RWPE1 (cell line): ENCODE data around the gene TNFRSF6B.

Source experiments
- CTCF ChIA-PET: fragments of 350-600 bp; sonication (Branson Sonifier 250); formaldehyde crosslinking; extraction: SDS; loops from one replicate; lab custom pipeline; 2021; lab: Yijun Ruan, JAX
- POLR2A ChIA-PET: fragments of 400-600 bp; formaldehyde crosslinking; extraction: SDS; loops from one replicate; lab custom pipeline; 2020; ENCODE audit warnings: antibody characterized with exemption; ENCODE audit not compliant: low non-redundant PET; lab: Yijun Ruan, JAX
- DNase-seq: peaks from one replicate; pipeline ENCODE4 v3.0.0; 2012; ENCODE audit warnings: low spot score
- H3K27ac ChIP-seq: fragments of 450-650 bp; 2 replicates; pipeline ENCODE4 v1.5.1; 2017
- TF ChIP-seq, protein P1 (sequence below): fragments of 450-650 bp; conservative IDR thresholded peaks from 2 replicates; pipeline ENCODE4 v1.5.1; 2017; ENCODE audit warnings: low read depth, mild to moderate bottlenecking

The TNFRSF6B gene

DNA sequence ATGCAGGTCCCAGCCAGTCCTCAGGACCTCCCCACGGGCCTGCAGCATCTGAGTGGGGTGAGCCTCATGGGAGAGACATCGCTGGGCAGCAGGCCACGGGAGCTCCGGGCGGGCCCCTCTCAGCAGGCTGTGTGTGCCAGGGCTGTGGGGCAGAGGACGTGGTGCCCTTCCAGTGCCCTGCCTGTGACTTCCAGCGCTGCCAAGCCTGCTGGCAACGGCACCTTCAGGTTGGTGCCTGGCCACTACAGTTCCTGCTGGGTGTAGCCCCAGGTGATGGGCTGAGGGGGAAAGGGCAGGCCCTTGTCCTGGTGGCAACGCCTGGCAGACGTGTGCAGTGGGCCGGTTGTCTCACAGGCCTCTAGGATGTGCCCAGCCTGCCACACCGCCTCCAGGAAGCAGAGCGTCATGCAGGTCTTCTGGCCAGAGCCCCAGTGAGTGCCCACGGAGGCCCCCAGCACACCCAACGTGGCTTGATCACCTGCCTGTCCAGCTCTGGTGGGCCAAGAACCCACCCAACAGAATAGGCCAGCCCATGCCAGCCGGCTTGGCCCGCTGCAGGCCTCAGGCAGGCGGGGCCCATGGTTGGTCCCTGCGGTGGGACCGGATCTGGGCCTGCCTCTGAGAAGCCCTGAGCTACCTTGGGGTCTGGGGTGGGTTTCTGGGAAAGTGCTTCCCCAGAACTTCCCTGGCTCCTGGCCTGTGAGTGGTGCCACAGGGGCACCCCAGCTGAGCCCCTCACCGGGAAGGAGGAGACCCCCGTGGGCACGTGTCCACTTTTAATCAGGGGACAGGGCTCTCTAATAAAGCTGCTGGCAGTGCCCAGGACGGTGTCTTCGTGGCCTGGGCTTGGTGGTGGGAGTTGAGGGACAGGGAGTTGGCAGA, 787 bp upstream of the TNFRSF6B start:
- ChIA-PET POLR2A (interaction anchor here (0.9 kb wide), 1 partner anchor 12 kb away, joined by 4 read pairs; no protein-coding TSS in a partner anchor), CTCF (interaction anchor here (0.6 to 1.8 kb wide), 2 partner anchors 10 to 61 kb away, joined by 3 to 7 read pairs; no protein-coding TSS in a partner anchor)
- DNase-seq: no peak
- TF ChIP-seq, protein P1, sequence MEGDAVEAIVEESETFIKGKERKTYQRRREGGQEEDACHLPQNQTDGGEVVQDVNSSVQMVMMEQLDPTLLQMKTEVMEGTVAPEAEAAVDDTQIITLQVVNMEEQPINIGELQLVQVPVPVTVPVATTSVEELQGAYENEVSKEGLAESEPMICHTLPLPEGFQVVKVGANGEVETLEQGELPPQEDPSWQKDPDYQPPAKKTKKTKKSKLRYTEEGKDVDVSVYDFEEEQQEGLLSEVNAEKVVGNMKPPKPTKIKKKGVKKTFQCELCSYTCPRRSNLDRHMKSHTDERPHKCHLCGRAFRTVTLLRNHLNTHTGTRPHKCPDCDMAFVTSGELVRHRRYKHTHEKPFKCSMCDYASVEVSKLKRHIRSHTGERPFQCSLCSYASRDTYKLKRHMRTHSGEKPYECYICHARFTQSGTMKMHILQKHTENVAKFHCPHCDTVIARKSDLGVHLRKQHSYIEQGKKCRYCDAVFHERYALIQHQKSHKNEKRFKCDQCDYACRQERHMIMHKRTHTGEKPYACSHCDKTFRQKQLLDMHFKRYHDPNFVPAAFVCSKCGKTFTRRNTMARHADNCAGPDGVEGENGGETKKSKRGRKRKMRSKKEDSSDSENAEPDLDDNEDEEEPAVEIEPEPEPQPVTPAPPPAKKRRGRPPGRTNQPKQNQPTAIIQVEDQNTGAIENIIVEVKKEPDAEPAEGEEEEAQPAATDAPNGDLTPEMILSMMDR: no peak
- H3K27ac ChIP-seq: peak overlapping the region; percentile 97

DNA sequence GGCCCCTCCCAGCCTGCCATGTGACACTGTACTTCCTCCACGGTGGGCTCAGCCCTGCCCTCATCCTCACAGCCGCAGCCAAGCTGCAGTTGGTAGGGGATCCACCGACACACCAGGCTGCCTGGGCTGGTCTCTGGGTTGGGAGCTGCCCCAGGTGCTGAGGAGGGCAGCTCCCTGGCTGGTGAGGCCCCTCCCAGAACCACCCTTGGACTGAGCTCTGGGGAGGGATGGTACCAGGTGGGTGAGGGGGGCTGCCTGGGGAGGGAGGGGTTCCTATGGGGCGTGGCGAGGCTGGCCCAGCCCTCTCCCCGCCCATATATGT, 185 bp upstream of the TNFRSF6B start:
- ChIA-PET CTCF (interaction anchor here (0.6 to 1.8 kb wide), 2 partner anchors 10 to 62 kb away, joined by 3 to 7 read pairs; no protein-coding TSS in a partner anchor), POLR2A (interaction anchor here (0.9 to 1.0 kb wide), 2 partner anchors 11 to 54 kb away, joined by 4 read pairs; no protein-coding TSS in a partner anchor)
- peak; percentile 95 for DNase-seq
- TF ChIP-seq, protein P1: no peak
- peak overlapping the region; percentile 97 for H3K27ac ChIP-seq

DNA sequence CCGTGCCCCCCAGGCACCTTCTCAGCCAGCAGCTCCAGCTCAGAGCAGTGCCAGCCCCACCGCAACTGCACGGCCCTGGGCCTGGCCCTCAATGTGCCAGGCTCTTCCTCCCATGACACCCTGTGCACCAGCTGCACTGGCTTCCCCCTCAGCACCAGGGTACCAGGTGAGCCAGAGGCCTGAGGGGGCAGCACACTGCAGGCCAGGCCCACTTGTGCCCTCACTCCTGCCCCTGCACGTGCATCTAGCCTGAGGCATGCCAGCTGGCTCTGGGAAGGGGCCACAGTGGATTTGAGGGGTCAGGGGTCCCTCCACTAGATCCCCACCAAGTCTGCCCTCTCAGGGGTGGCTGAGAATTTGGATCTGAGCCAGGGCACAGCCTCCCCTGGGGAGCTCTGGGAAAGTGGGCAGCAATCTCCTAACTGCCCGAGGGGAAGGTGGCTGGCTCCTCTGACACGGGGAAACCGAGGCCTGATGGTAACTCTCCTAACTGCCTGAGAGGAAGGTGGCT, 960 bp downstream of the TNFRSF6B start:
- H3K27ac ChIP-seq: peak overlapping the region; percentile 97
- CTCF ChIA-PET: interaction anchor here (0.6 to 1.8 kb wide), 3 partner anchors 8 to 190 kb away, joined by 3 to 7 read pairs (median 7); partner anchors contain the start of gene PTK6
- TF ChIP-seq, protein P1: no peak; the same call in 1 of the 2 replicates
- POLR2A ChIA-PET: interaction anchor here (0.6 to 1.0 kb wide), 2 partner anchors 55 to 176 kb away, joined by 3 to 4 read pairs; no protein-coding TSS in a partner anchor
- peak; percentile 55 for DNase-seq

DNA sequence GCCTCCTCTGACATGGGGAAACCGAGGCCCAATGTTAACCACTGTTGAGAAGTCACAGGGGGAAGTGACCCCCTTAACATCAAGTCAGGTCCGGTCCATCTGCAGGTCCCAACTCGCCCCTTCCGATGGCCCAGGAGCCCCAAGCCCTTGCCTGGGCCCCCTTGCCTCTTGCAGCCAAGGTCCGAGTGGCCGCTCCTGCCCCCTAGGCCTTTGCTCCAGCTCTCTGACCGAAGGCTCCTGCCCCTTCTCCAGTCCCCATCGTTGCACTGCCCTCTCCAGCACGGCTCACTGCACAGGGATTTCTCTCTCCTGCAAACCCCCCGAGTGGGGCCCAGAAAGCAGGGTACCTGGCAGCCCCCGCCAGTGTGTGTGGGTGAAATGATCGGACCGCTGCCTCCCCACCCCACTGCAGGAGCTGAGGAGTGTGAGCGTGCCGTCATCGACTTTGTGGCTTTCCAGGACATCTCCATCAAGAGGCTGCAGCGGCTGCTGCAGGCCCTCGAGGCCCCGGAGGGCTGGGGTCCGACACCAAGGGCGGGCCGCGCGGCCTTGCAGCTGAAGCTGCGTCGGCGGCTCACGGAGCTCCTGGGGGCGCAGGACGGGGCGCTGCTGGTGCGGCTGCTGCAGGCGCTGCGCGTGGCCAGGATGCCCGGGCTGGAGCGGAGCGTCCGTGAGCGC, 1.6 kb downstream of the TNFRSF6B start:
- TF ChIP-seq, protein P1: no peak
- no peak for DNase-seq
- ChIA-PET CTCF (interaction anchor here (0.6 to 1.4 kb wide), 4 partner anchors 56 to 191 kb away, joined by 3 to 7 read pairs (median 3); partner anchors contain the start of gene PTK6), POLR2A (interaction anchor here (0.5 to 0.8 kb wide), 2 partner anchors 11 to 40 kb away, joined by 3 read pairs; partner anchors contain the start of gene RTEL1)
- peak overlapping the region; percentile 97 for H3K27ac ChIP-seq

DNA sequence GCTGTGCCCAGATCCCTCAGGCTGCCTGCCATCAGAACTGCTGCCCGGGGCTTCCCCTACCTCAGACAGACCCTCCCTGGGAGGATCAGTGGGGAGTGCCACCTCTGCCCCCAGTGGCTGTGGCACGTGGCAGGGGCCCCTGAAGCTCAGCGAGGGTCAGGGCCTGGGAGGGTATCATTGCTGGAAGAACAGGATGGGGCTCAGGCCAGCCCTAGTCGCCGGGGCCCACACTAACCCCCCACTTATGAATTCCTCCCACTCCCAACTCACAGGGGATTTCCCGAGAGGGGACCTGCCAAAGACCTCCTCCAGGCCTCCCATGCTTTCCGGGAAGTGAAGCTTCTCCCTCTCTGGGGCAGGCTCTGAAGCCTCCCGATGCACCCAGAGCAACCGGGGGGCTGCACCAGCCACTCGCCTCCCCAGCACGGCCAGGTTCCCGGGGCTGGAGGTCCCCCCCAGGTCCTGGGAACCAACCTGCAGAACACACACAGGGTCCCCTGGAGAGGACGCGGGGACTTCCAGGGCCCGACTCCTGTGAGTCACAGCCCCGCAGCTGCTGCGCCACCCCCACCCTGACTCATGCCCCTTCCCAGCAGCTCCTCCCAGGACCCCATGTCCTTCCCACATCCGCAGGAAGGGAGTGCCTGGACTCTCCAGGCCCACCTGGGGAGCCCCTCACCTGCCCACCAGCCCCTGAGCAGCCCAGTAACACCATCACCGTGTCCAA, 2.5 kb downstream of the TNFRSF6B start:
- peak overlapping the region; percentile 97 for H3K27ac ChIP-seq
- peak; percentile 96 for DNase-seq
- TF ChIP-seq, protein P1: no peak
- POLR2A ChIA-PET: interaction anchor here (0.5 to 1.5 kb wide), 6 partner anchors 12 to 965 kb away, joined by 3 to 8 read pairs (median 3); partner anchors contain the start of gene RTEL1
- CTCF ChIA-PET: interaction anchor here (0.5 to 1.3 kb wide), 10 partner anchors 16 to 275 kb away, joined by 3 to 7 read pairs (median 4); no protein-coding TSS in a partner anchor
